ENCODE measurements around the gene CNTROB.

Gene CNTROB

GRCh38 chr17:7931709-7932482 lies at the start of gene CNTROB, which contains the start of gene TRAPPC1:
Gene CNTROB, plus strand, starts transcription at chr17:7932206. Its CDS starts 874 bp downstream, at chr17:7933080.
Gene TRAPPC1, minus strand, starts transcription at chr17:7931946. Its CDS starts 117 bp downstream, at chr17:7931829.
- DNase-seq (ENCODE audit: low spot score): peak; percentile 100

- no peak for DNase-seq (ENCODE audit: low spot score)
Observed at GRCh38 chr17:7882629-7883028, 49.4 kb upstream of the CNTROB start.

- DNase-seq (ENCODE audit: low spot score): peak; percentile 30
Observed at GRCh38 chr17:7883781-7884386, 48.1 kb upstream of the CNTROB start.

- DNase-seq (ENCODE audit: low spot score): no peak
Observed at GRCh38 chr17:7884581-7885366, 47.2 kb upstream of the CNTROB start.

- DNase-seq (ENCODE audit: low spot score): peak; percentile 27
Observed at GRCh38 chr17:7885367-7886226, 46.4 kb upstream of the CNTROB start.

DNA sequence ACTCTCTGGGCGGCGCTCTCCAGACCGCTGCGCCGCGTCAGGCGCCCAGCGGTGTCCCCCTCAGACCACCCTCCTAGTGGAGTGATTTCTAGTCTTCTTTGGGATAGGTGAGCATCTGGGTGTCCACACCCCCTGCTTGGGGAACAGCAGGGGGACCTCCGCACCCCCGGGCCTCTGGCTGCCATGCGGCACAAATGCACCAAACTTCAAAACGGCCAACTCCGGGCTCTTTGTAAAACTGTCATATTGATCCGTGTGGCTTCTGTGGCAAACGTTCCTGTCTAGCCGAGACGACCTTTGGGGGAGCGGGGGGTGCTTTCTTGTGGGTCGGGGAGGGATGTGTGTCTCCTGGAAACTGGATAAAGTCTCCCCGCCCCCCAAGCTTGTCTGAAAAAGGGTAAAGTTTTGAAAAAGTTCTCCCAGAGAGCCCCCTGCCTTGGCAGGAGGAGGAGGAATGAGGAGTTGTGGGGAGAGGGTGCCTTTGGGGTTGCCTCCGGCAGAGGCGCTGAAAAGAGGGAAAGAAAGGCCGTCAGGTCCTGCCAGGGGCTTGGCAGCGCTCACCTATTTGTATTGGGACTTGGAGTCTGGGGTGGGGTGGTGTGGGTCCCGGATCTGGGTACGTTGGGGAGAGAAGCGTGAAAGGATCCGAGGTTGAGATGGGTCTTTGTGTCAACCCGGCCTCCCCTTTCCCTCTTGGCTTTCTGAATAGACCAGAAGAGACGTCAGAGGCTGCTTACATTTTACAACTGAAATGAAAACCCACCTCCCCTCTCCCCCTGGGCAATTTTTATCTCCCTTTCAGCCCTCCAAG lies 45.6 kb upstream of the CNTROB start:
- DNase-seq (ENCODE audit: low spot score): peak; percentile 13

GRCh38 chr17:7887038-7887481 lies 44.9 kb upstream of the CNTROB start:
- DNase-seq (ENCODE audit: low spot score): no peak

DNA sequence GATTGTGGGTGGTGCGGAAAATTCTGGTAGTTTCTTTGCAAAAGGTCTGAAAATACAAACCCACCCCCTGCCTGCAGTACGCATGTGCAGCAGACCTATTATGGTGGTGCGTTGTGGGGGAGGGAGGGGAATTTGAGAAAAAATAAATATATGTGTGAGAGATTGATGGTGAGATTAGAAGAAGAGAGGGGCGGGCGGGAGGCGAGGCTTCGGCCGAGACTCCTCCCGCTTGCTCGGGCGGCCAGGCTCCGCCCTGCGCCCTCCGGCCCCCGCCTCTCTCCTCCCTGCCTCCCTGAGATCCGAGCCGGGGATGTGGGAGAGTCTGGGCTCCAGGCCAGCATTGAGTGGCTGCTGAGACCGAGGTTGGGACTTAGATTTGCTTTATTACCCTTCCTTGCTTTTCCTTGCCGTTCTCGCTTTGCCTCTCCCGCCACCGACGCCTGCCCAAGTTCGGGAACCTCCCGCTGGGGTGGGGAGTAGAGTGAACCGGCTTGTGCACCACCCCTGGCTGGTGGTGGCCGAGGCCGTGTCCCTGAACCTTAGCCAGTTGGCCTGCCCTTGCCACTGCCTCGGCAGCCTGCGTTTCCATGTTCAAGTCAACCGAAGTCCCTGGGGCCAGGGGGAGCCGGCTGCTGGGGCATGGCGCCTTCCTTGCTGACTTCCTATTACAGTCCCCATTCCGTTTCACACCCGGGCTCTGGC lies 44.4 kb upstream of the CNTROB start:
- peak; percentile 96 for DNase-seq (ENCODE audit: low spot score)

DNA sequence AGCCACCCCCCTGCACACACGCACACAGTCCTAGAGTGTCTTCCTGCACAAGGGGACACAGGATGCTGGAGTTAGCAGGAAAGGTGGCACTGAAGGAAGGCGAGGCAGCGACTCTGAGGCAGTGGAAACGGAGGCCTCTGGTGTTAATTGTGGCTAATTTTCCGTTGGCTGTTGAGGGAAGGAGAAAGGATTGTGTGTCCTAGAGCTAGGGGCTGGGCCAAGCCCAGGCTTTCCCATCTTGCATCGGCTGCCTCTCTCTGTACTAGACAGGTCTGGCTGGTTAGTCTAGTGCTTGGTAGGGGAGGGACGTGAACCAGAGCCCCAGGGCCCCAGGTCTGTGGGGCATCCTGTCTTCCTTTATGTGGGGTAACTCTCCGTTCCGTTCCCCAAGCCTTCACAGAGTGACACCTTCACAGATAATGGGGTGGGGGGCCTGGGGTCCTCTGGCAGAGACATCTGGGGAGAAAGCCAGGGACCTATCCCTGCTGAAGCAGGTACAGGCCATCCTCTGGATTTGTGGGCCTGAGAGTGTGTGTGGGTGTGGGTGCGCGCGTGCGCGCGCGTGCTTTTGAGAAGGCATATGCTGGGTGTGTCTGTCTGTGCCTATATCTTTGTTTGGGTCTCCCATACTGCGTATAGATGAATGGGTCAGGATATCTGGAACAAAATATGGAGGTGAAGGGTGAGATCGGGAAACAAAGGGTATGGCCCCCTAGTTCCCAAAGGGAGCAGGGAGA lies 43.7 kb upstream of the CNTROB start, which contains the start of gene CHD3:
Gene CHD3, plus strand, starts transcription at position 606 of the 737 bp plus-strand sequence. CDS start 212 bp downstream, outside the sequence.
- no peak for DNase-seq (ENCODE audit: low spot score)

DNA sequence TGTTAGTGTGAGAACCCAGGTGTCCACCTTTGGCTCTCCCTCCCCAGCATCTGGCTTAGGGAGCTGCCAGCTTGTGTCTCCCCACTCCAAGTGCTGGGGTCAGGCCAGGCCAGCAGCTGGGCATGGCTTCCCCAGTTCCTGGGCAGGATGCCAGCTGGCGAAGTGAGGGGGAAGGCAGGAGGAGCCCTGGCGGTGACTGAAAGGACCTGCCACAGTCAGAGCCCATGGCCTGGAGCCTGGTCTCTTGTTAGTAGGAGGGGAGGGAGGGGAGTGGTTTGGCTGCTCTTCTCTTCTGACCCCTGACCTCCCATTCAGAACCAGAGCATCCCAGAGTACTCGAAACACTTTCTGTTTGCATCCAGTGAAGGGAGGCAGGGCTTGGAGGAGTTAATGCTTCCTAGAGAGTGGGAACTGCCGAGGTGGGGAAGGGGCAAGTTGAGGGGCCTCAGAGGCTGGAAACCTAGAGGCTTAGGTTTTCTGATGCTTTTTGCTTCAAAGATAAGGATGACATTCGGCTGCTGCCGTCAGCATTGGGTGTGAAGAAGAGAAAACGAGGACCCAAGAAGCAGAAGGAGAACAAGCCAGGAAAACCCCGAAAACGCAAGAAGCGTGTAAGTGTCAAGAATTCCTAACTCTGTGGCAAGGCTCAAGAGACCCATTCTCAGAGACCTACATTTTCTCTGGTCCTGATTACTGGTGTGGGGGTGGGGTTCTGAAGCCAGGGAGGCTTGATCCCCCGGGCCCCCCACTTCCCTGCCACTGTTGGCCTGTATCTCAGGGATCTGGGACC lies 42.6 kb upstream of the CNTROB start:
- peak; percentile 86 for DNase-seq (ENCODE audit: low spot score)

GRCh38 chr17:7893187-7893880 lies 38.7 kb upstream of the CNTROB start:
- DNase-seq (ENCODE audit: low spot score): no peak

DNA sequence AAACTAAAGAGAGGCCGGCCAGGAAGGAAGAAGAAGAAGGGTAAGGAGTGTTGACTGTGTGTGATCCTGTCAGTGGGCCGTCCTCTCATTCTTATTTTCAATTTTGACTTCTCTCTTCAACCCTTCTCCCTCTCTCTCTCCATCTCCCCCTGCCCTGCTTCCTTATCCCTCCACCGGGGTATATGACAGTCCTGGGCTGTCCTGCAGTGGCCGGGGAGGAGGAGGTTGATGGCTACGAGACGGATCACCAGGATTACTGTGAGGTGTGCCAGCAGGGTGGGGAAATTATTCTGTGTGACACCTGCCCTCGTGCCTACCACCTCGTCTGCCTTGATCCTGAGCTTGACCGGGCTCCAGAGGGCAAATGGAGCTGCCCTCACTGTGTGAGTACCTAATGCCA lies 37.8 kb upstream of the CNTROB start:
- no peak for DNase-seq (ENCODE audit: low spot score)

DNA sequence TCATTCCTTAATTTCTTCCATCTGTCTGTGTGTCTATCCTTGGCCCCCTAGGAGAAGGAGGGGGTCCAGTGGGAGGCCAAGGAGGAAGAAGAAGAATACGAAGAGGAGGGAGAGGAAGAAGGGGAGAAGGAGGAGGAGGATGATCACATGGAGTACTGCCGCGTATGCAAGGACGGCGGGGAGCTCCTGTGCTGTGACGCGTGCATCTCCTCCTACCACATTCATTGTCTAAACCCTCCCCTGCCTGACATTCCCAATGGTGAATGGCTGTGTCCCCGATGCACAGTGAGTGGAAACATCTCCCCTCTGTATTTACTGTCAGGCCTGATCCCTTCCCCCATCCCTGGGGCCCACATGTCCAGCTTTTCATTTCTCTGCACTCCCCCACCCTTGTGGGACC lies 37.1 kb upstream of the CNTROB start:
- no peak for DNase-seq (ENCODE audit: low spot score)

- DNase-seq (ENCODE audit: low spot score): no peak
Observed at GRCh38 chr17:7897090-7897489, 34.9 kb upstream of the CNTROB start.

DNA sequence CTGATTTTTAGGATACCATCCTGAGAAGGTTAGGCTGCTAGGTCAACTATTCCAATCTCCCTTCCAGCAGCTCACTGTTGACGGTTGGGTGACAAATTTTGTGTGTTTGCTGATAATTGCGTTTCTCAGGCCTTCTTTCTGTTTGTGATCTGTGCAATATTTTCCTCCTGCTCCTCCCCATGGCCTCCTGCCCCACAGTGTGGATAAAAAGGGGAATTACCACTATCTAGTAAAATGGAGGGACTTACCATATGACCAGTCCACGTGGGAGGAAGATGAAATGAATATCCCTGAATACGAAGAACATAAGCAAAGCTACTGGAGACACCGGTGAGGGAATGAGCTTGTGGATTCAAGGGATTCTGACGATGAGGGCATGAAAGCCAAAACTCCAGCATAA lies 34.2 kb upstream of the CNTROB start:
- DNase-seq (ENCODE audit: low spot score): peak; percentile 76

- no peak for DNase-seq (ENCODE audit: low spot score)
Observed at GRCh38 chr17:7903154-7904103, 28.6 kb upstream of the CNTROB start.

GRCh38 chr17:7909089-7909488 lies 22.9 kb upstream of the CNTROB start:
- DNase-seq (ENCODE audit: low spot score): no peak

Measured in COLO829 (cell line).